H1 (cell line): ENCODE data around the gene RNGTT.

Experiments
- FOSL1 ChIP-seq: IDR thresholded peaks from 2 replicates; pipeline ENCODE4 v1.6.1; 2011; ENCODE audit warnings: mild to moderate bottlenecking, low read depth, low read length, moderate library complexity; ENCODE audit not compliant: insufficient read depth
- POLR2A ChIP-seq, 2 experiments: IDR thresholded peaks; 1 replicate in 1 of 2; 2 replicates in 1 of 2; pipeline ENCODE4 v1.6.1; 2011; ENCODE audit warnings: low read depth in 2 of 2, low read length in 2 of 2, mild to moderate bottlenecking in 2 of 2; ENCODE audit errors: control extremely low read depth in 1 of 2
- POLR2AphosphoS5 ChIP-seq: IDR thresholded peaks from 2 replicates; pipeline ENCODE4 v1.6.1; 2011; ENCODE audit warnings: low read depth, low read length
- SP1 ChIP-seq: IDR thresholded peaks from 2 replicates; pipeline ENCODE4 v1.6.1; 2011; ENCODE audit warnings: low read depth, low read length
- SUZ12 ChIP-seq: fragments of 200-600 bp; sonication (generic); IDR thresholded peaks from 2 replicates; pipeline ENCODE4 v1.6.1; 2012; ENCODE audit warnings: mild to moderate bottlenecking, inconsistent platforms, low read length, moderate library complexity, mixed read lengths
- TF ChIP-seq, protein P1 (sequence below), 3 experiments: IDR thresholded peaks; 1 replicate in 2 of 3; 2 replicates in 1 of 3; pipeline versions ENCODE4 v1.5.1 to v1.6.1; 2011; ENCODE audit warnings: low read length in 3 of 3, mild to moderate bottlenecking in 3 of 3, inconsistent platforms in 2 of 3, low read depth in 1 of 3, moderate library complexity in 1 of 3; ENCODE audit not compliant: insufficient read depth in 1 of 3; ENCODE audit errors: control extremely low read depth in 1 of 3
- TF ChIP-seq, protein P2 (sequence below): IDR thresholded peaks from 2 replicates; pipeline ENCODE4 v1.6.1; 2011; ENCODE audit warnings: low read depth, mild to moderate bottlenecking, low read length; ENCODE audit not compliant: insufficient read depth

DNA sequence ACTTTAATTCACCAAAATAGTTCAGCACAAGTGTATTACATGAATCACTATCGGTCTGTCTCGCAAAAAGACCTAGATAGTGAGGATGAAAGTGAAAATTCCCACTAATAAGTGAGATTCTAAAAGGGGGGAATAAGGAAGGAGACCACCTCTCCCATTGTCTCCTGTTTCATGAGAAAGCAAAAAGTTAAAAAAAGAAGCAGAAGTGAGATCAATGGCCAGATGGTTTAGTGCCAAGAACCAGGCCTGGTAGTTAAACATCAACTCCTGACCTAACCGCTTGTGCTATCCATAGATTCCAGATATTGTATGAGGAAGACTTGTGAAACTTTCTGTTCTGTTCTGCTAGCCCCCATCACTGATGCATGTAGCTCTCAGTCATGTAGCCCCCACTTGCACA is 293.0 kb downstream of the RNGTT start:
- TF ChIP-seq SUZ12 (no peak), SP1 (no peak), POLR2AphosphoS5 (no peak), FOSL1 (no peak), POLR2A (IDR thresholded peaks at IDR 0.05; ENCODE audit: control extremely low read depth in 1 of 2, low read depth in 2 of 2, low read length in 2 of 2) (no peak)
- TF ChIP-seq, protein P1, sequence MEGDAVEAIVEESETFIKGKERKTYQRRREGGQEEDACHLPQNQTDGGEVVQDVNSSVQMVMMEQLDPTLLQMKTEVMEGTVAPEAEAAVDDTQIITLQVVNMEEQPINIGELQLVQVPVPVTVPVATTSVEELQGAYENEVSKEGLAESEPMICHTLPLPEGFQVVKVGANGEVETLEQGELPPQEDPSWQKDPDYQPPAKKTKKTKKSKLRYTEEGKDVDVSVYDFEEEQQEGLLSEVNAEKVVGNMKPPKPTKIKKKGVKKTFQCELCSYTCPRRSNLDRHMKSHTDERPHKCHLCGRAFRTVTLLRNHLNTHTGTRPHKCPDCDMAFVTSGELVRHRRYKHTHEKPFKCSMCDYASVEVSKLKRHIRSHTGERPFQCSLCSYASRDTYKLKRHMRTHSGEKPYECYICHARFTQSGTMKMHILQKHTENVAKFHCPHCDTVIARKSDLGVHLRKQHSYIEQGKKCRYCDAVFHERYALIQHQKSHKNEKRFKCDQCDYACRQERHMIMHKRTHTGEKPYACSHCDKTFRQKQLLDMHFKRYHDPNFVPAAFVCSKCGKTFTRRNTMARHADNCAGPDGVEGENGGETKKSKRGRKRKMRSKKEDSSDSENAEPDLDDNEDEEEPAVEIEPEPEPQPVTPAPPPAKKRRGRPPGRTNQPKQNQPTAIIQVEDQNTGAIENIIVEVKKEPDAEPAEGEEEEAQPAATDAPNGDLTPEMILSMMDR (IDR thresholded peaks at IDR 0.05; ENCODE audit: control extremely low read depth in 1 of 3, insufficient read depth in 1 of 3, low read depth in 1 of 3, low read length in 3 of 3), result no peak
- TF ChIP-seq, protein P2, sequence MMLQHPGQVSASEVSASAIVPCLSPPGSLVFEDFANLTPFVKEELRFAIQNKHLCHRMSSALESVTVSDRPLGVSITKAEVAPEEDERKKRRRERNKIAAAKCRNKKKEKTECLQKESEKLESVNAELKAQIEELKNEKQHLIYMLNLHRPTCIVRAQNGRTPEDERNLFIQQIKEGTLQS, result no peak
